Measurements from ENCODE around the gene SFRP2.

Gene SFRP2

GRCh38 chr4:153794006-153794405 is 5.1 kb upstream of the SFRP2 start:
- DNase-seq (ENCODE audit: low read depth): no peak

- DNase-seq (ENCODE audit: low read depth): no peak
Observed at GRCh38 chr4:153792618-153793247, 3.9 kb upstream of the SFRP2 start.

DNA sequence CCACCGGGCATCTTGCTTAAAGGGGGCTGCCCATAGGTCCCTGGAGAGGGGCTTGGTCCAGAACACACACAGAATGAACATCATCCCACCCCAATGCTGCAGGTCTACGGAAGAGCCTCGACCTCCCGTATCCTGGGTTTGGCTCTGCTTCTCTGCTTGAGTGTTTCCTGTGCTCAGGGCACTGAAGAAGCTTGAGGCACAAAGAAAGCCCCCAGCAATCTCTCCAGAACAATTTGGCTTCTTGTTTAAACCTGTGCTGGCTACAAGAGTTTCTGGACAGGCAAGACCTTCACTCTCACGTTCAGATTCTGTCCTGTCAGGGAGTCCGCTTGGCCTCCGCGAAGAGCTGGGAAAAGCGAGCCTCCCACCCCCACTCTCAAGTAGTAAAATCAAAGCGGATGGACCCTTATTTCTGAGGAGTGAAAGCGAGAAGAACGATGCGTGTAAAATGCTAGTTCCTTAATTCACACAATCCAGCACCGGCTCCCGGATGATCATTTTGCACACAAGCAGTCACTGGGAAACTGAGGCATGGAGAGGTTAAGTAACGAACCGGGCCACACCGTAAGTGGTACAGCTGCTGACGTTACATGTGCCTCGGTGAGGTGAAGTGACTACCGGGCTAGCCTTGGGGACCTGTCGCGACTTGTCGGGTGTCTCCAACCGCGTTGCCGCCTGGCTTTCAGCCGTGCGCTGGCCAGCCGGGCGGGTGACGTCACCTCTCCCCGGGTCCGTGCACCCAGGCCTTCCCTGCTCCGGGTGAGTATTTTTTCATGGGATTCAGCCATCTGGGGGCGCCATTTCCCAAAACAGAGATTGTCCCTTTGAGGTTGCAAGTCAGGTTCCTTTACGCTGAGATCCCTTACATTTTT is 3.1 kb upstream of the SFRP2 start:
- DNase-seq (ENCODE audit: low read depth): peak; percentile 51

GRCh38 chr4:153790962-153791551 is 2.2 kb upstream of the SFRP2 start:
- DNase-seq (ENCODE audit: low read depth): peak; percentile 52

DNA sequence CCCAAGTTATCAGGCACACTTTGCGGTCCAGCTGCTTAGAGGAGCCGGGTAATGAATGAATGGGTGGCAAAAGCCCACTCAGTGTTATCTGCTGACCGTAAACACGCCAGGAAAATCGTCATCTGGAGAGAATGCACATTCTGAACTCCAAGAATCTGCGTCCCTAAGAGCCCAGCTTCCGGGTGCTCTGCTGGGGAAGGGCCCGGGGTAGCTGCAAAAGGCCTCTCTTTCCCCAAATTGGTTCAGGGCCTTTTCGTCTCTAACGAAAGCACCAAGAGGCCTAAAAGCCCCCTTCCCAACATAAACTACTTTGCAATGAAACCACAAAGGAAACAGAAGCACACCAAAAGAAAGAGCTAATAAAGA is 1.6 kb upstream of the SFRP2 start:
- no peak for DNase-seq (ENCODE audit: low read depth)

GRCh38 chr4:153789741-153790499 is 1.0 kb upstream of the SFRP2 start:
- no peak for DNase-seq (ENCODE audit: low read depth)

- no peak for DNase-seq (ENCODE audit: low read depth)
Observed at GRCh38 chr4:153788051-153788412, 851 bp downstream of the SFRP2 start.

GRCh38 chr4:153787575-153787974 is 1.3 kb downstream of the SFRP2 start:
- no peak for DNase-seq (ENCODE audit: low read depth)

DNA sequence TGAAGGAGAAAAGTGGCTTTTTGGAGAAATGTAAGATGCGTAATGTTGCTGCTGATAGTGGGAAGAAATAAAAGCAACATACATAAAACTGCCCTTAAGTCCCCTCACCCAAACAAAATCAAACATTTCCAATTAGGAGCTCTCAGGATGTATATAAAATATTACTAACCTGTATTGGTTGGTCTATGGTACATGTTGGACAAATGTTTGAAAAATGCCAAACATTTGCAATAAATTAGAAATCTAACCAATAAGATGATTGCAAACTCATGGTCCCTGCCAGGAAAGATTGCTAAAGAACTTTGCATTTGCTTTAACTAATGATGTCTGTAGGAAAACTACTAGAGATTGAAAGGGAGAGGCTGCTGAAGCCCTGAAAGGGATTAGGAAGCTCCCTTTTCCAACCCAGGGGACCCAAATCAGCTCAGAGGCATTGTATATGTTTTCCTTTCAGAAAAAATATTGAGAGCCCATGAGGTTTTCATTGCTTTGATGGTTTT is 1.8 kb downstream of the SFRP2 start:
- DNase-seq (ENCODE audit: low read depth): no peak

GRCh38 chr4:153785910-153786721 is 2.8 kb downstream of the SFRP2 start:
- DNase-seq (ENCODE audit: low read depth): no peak

DNA sequence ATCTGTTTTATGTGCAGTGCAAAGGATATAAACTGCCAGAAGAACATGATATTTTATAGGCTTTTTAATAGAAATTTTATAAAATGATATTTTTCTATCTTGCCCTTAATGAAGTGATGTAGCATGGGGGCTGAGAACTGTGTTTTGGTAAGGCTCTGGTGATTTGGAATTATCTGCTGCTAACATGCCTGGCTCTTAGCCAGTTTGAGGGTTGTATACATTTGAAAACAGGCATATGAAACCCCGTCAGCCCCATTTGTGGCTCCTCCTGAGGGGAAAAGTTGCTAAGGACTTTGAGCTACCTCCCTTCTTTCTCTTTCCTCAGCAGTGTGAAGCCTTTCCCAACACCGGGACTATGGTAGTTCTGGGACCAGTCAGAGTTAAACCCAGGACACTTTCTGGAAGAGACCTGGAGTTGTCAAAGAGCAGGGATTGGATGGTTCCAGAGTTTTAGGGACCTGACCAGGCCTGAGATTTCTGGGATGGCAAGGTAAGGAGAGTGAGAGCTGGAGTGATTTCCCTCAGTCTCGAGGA is 4.7 kb downstream of the SFRP2 start:
- DNase-seq (ENCODE audit: low read depth): no peak

DNA sequence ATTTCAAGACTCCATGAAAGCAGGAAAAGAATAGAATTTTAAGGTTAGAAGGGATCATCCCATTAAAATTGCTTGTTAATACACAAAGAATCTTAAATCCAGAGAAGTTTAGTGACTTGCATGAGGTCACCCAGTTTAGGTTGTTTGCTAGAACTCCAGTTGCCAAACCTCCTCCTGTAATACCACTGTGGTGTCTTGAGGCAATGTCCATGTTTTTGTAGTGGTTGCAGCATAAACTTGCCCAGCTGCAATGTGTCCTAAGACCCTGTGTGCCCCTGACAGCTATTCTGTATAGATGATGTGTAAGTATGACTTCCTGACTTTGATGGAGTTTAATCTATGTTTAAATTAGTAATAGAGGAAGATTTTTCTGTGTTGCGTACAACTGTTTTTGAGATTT is 6.3 kb downstream of the SFRP2 start:
- no peak for DNase-seq (ENCODE audit: low read depth)

DNA sequence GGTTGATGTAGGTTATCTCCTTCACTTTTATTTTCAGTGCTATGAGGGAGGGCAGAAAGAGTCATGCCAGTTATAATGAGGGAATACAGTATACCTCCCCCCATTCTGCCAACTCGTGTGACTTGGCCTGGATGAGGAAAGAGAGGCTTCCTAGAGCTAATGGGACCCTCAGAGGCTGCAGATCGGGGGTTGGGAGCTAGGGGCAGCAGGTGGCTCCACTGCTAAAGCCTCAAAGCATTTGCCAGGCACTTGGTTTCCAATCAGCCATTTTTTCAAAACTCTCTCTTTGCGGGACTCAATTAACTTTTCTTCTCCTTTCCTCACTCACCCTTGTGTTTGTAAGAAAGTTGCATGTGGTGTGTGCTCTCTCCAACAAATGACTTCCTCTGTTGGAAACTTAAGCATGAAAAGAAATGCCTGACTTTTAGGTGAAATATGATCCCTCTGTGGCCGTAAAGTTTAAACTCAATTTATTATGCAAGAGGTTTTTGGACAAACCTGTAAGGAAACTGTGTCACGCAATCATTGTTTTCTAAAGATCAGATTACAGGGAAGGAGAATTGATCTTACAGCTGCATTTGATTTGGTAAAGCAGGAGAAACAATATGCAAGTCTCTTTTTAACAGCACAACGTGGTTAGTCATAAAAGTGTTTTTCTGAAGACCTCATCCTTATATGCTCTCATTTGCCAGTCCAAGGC is 7.0 kb downstream of the SFRP2 start:
- DNase-seq (ENCODE audit: low read depth): no peak

DNA sequence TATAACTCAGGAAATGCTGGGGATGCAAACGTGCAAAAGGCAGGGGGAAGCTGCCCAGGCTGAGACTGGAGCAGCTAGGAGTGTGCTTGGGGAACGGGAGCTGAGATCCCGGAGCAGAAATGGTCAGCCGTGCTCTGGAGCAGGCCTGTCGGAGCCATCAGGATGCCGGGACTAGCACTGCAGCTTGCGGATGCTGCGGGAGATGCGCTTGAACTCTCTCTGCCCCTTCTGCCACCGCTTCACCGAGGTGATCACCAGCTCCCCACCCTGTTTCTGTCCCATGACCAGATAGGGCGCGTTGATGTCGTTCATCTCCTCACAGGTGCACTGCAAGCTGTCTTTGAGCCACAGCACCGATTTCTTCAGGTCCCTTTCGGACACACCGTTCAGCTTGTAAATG is 7.6 kb downstream of the SFRP2 start:
- no peak for DNase-seq (ENCODE audit: low read depth)

DNA sequence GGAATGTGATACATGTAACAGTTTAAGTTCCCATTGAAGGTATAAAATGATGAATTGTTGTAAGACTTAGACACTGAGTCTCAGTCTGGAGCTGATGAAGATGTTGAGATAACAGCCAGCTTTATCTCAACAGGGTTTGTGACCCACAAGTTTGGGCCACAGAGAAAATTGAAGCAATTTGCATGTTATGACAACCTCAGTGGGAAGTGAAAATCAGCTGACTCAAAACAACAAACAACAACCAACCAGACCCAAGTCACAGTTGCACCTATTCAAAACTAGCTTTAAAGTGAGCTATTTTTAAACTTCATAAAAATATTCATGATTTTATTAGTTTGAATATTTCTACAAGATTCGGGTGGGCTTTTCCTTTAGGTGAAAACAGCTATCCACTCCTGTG is 8.0 kb downstream of the SFRP2 start:
- no peak for DNase-seq (ENCODE audit: low read depth)

- no peak for DNase-seq (ENCODE audit: low read depth)
Observed at GRCh38 chr4:153780221-153780620, 8.7 kb downstream of the SFRP2 start.

DNA sequence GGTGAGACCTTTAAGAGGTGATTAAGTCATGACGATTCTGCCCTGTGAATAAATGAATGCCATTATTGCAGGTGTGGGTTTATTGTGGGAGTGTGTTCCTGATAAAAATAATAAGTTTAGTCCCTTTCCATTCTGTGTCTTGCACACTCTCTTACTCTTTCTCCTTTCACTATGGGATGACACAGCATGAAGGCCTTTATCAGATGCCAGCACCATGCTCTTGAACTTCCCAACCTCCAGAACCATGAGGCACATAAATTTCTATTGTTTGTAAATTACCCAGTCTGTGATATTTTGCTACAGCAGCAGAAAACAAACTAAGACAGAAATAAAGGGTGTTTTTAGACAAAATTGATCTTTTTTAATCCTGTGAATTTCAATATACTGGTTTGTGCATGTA is 10.5 kb downstream of the SFRP2 start:
- DNase-seq (ENCODE audit: low read depth): no peak

GRCh38 chr4:153777421-153777820 is 11.5 kb downstream of the SFRP2 start:
- no peak for DNase-seq (ENCODE audit: low read depth)

DNA sequence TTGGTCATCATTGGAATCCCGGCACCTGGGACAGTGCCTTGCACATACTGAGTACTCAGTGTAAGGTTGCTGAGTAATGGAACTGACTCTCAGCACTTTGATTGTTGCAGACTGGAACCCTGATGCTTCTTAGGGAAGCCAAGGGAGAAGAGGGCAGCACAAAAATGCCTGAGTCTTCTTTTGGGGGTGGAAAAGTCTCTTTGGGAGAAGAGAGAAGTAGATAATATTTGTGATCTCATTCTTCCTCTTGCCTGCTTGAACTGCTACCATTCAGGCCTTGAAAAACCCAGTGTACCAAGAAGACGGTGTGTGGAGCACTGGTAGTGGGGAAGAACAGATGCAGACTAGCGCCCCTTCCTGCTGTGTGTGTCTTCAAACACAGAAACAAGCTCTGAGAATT is 12.3 kb downstream of the SFRP2 start:
- no peak for DNase-seq (ENCODE audit: low read depth)

- DNase-seq (ENCODE audit: low read depth): no peak
Observed at GRCh38 chr4:153773236-153773690, 15.6 kb downstream of the SFRP2 start.

DNA sequence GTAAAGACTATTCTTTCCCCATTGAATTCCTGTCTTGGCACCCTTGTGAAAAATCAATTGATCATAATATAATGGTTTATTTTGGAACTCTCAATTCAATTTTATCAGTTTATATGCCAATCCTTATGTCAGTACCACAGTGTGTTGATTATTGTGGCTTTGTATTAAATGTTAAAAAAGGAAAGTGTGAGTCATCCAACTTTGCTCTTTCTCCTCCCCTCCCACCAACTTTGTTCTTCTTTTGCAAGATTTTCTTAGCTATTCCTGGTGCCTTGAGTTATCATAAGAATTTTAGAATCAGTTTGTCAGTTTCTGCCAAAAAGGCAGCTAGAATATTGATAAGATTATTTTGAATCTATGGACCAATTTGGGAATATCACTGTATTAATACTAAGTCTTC is 17.8 kb downstream of the SFRP2 start:
- DNase-seq (ENCODE audit: low read depth): no peak

All from activated T-cell treated with anti-CD3 and anti-CD28 coated beads for 48 hours (primary cell).